ENCODE results near the gene PLCG2. TPM values are rescaled to one million over a fixed set of nuclear protein-coding genes. Genes with fewer than 3 reads are reported as not detected.

Gene PLCG2
- total and polyA plus RNA-seq, 2 of the 8 experiments (the other 6 are each of a cell fraction or from before 2014, with no cell fraction given) = 6.1 to 6.9 TPM

DNA sequence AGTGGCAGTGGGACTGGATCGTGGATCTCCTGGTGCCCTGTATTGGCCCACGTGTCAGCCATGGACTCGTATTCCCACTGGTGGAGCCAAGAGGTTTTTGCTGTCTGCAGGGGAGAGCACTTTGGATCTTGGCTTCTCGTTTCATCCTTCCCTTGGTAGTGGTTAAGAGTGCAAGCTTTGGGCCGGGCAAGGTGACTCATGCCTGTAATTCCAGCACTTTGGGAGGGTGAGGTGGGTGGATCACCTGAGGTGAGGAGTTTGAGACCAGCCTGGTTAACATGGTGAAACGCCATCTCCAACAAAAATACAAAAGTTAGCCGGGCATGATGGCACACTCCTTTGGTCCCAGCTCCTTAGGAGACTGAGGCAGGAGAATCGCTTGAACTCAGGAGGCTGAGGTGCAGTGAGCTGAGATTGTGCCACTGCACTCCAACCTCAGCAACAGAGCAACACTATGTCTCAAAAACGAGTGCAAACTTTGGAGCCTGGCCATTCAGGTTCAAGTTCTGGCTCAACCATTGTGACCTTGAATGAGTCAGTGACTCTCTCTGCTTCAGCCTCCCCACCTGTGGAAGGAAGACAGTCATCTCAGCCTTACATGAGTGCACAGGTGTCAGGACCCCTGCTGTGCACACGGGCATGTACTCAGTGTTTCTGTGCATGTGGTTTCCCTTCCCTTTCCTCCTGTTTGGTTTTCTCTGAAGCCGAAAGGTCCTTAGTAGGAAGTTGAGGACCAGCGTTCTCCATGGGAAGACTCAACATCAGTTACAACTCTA lies 57.4 kb downstream of the PLCG2 start (continued):
- TF ChIP-seq BACH1 (IDR thresholded peaks at IDR 0.05; ENCODE audit: low read length) (no peak), CEBPB (IDR thresholded peaks at IDR 0.05; ENCODE audit: low read depth, low read length) (no peak), SRF (IDR thresholded peaks at IDR 0.05; ENCODE audit: low read depth, low read length) (no peak), SIN3A (conservative IDR thresholded peaks at IDR 0.05 in 1 of 2, IDR thresholded peaks at IDR 0.05 in 1 of 2; ENCODE audit: low read depth in 1 of 2, low read length in 2 of 2) (no peak)
